ENCODE measurements around the gene ZFHX3. TPM values are rescaled to one million over a fixed set of nuclear protein-coding genes. Genes with fewer than 3 reads are reported as not detected.

ZFHX3 gene
- total and polyA plus RNA-seq, 2 donors (not counting 1 experiment from before 2014, with no cell fraction given), result 4.7 to 7.3 TPM

DNA sequence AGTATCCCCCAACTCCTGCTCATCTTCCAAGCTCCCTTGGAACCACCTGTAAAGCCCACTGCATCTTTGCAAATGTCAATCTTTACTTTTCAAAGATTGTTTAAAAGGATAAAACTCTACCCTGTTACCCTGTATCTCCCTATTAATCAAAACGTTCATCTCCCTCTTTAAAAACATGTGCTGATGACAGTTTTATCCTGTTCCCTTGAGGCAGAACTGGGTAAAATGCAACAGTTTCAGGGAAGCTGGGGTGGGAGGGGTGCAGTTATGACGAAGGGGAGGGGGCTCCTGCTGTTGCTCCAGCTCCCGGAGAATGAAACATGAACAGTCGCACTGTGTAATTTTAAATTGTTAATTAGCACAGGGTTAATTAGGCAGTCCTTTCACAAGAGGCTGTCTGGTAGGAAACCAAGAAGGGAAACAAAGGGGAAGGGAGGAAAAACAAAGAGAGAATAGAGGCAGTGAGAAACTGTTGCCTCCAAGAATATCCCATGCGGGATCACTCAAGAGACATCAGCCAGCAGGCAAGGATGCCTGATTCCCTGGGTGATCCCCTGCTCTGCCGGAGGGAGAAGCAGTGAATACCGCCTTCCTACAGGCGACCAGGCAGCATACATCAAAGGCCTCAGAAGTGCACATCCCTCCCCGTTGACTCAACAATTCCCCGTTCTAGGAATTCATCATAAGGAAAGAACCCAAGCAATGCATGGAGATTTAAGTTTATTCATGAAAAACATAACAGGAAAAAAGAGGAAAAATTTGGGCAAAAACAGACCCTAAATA lies 84.2 kb downstream of the ZFHX3 start:
- H3K27ac ChIP-seq (ENCODE audit: insufficient read depth, low read length), result no peak overlapping the region
- no peaks in the 10 kb centered on the region for H3K27me3 ChIP-seq (ENCODE audit: control insufficient read depth, insufficient read depth, low read length)
- no peak overlapping the region for H3K4me3 ChIP-seq (replicated peaks in 1 of 4; ENCODE audit: control extremely low read depth in 1 of 4, insufficient read depth in 1 of 4, low read depth in 3 of 4, low read length in 4 of 4)
- TF ChIP-seq, protein P1, sequence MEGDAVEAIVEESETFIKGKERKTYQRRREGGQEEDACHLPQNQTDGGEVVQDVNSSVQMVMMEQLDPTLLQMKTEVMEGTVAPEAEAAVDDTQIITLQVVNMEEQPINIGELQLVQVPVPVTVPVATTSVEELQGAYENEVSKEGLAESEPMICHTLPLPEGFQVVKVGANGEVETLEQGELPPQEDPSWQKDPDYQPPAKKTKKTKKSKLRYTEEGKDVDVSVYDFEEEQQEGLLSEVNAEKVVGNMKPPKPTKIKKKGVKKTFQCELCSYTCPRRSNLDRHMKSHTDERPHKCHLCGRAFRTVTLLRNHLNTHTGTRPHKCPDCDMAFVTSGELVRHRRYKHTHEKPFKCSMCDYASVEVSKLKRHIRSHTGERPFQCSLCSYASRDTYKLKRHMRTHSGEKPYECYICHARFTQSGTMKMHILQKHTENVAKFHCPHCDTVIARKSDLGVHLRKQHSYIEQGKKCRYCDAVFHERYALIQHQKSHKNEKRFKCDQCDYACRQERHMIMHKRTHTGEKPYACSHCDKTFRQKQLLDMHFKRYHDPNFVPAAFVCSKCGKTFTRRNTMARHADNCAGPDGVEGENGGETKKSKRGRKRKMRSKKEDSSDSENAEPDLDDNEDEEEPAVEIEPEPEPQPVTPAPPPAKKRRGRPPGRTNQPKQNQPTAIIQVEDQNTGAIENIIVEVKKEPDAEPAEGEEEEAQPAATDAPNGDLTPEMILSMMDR (conservative IDR thresholded peaks at IDR 0.05 in 1 of 2, IDR thresholded peaks at IDR 0.05 in 1 of 2; ENCODE audit: low read depth in 1 of 2, low read length in 2 of 2), result no peak
- no peak for TF ChIP-seq EZH2 (IDR thresholded peaks at IDR 0.05; ENCODE audit: low read length, missing control alignments)
- no peaks in the 10 kb centered on the region for H4K20me1 ChIP-seq (ENCODE audit: control insufficient read depth, extremely low read depth, insufficient read depth, low read length)
- no peak overlapping the region for H2AFZ ChIP-seq (ENCODE audit: low read length)
- H3K4me2 ChIP-seq (ENCODE audit: extremely low read depth, insufficient read depth, low read length), result no peak overlapping the region
- peaks cover 2% of the 10 kb centered on the region for H3K4me1 ChIP-seq (ENCODE audit: control insufficient read depth, extremely low read depth, insufficient read depth, low read length)
- peaks cover 12% of the 10 kb centered on the region for H3K36me3 ChIP-seq (ENCODE audit: control insufficient read depth, insufficient read depth, low read length)
- no peak overlapping the region for H3K9ac ChIP-seq (ENCODE audit: insufficient read depth, low read length)
- H3K9me3 ChIP-seq (ENCODE audit: control insufficient read depth, insufficient read depth, low read depth, low read length), result no peaks in the 10 kb centered on the region
- DNase-seq (ENCODE audit: low read depth in 2 of 2), result peak; percentile 30 to 74
- H3K79me2 ChIP-seq (ENCODE audit: control insufficient read depth, insufficient read depth, low read length), result peaks cover 41% of the 10 kb centered on the region

DNA sequence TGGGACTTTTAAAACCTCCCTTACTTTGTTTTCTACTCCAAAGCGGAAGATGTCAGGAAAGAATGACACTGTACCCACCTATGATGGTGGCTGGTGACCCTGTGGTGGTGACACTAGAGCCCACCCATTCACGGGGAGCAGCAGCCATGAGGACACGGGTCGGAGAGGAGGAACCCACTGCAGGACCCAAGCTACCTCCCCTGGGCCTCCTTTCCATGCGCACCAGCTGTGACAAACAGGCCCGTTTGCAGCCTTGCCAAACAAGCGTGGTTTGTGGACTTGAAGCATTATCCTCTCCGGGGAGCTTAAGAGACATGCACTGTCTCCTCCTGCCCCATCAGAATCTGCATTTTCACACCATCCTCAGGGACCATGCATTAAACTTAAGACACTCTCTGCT lies 85.6 kb downstream of the ZFHX3 start:
- H3K4me3 ChIP-seq (replicated peaks in 1 of 4; ENCODE audit: control extremely low read depth in 1 of 4, insufficient read depth in 1 of 4, low read depth in 3 of 4, low read length in 4 of 4), result no peak overlapping the region
- peaks cover 39% of the 10 kb centered on the region for H3K79me2 ChIP-seq (ENCODE audit: control insufficient read depth, insufficient read depth, low read length)
- H3K36me3 ChIP-seq (ENCODE audit: control insufficient read depth, insufficient read depth, low read length), result peaks cover 20% of the 10 kb centered on the region
- H3K9ac ChIP-seq (ENCODE audit: insufficient read depth, low read length), result no peak overlapping the region
- TF ChIP-seq, protein P1 (conservative IDR thresholded peaks at IDR 0.05 in 1 of 2, IDR thresholded peaks at IDR 0.05 in 1 of 2; ENCODE audit: low read depth in 1 of 2, low read length in 2 of 2), result no peak
- no peak for TF ChIP-seq EZH2 (IDR thresholded peaks at IDR 0.05; ENCODE audit: low read length, missing control alignments)
- H2AFZ ChIP-seq (ENCODE audit: low read length), result no peak overlapping the region
- H3K27me3 ChIP-seq (ENCODE audit: control insufficient read depth, insufficient read depth, low read length), result no peaks in the 10 kb centered on the region
- no peak for DNase-seq (ENCODE audit: low read depth in 2 of 2)
- H3K4me2 ChIP-seq (ENCODE audit: extremely low read depth, insufficient read depth, low read length), result no peak overlapping the region
- peaks cover 2% of the 10 kb centered on the region for H3K4me1 ChIP-seq (ENCODE audit: control insufficient read depth, extremely low read depth, insufficient read depth, low read length)
- no peaks in the 10 kb centered on the region for H3K9me3 ChIP-seq (ENCODE audit: control insufficient read depth, insufficient read depth, low read depth, low read length)
- H4K20me1 ChIP-seq (ENCODE audit: control insufficient read depth, extremely low read depth, insufficient read depth, low read length), result no peaks in the 10 kb centered on the region
- H3K27ac ChIP-seq (ENCODE audit: insufficient read depth, low read length), result no peak overlapping the region

DNA sequence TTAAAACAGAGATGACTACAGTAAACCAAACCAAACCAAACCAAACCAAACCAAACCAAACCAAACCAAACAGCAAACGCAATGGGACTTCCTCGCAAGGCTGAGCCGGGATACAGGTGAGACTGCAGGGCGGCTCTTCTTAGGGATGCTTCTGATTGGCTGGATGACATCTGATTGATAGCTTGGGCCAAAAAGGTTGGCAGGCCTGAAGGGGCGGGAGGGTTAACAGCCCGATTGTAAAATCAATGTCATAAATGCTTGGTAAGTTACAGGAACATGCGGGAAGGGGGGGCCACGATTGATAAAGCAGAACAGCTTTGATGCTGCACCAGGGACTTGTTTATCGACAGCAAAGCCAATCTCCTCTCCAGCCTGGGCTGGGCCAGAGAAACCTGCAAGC lies 86.1 kb downstream of the ZFHX3 start:
- no peak for DNase-seq (ENCODE audit: low read depth in 2 of 2)
- Histone ChIP-seq H3K4me2 (ENCODE audit: extremely low read depth, insufficient read depth, low read length) (no peak overlapping the region), H3K4me1 (ENCODE audit: control insufficient read depth, extremely low read depth, insufficient read depth, low read length) (peaks cover 2% of the 10 kb centered on the region), H3K9ac (ENCODE audit: insufficient read depth, low read length) (no peak overlapping the region), H3K36me3 (ENCODE audit: control insufficient read depth, insufficient read depth, low read length) (peaks cover 22% of the 10 kb centered on the region), H4K20me1 (ENCODE audit: control insufficient read depth, extremely low read depth, insufficient read depth, low read length) (no peaks in the 10 kb centered on the region), H3K4me3 (replicated peaks in 1 of 4; ENCODE audit: control extremely low read depth in 1 of 4, insufficient read depth in 1 of 4, low read depth in 3 of 4, low read length in 4 of 4) (no peak overlapping the region), H3K79me2 (ENCODE audit: control insufficient read depth, insufficient read depth, low read length) (peaks cover 38% of the 10 kb centered on the region), H3K27ac (ENCODE audit: insufficient read depth, low read length) (no peak overlapping the region), H3K27me3 (ENCODE audit: control insufficient read depth, insufficient read depth, low read length) (no peaks in the 10 kb centered on the region), H2AFZ (ENCODE audit: low read length) (no peak overlapping the region), H3K9me3 (ENCODE audit: control insufficient read depth, insufficient read depth, low read depth, low read length) (no peaks in the 10 kb centered on the region)
- no peak for TF ChIP-seq EZH2 (IDR thresholded peaks at IDR 0.05; ENCODE audit: low read length, missing control alignments)
- TF ChIP-seq, protein P1 (conservative IDR thresholded peaks at IDR 0.05 in 1 of 2, IDR thresholded peaks at IDR 0.05 in 1 of 2; ENCODE audit: low read depth in 1 of 2, low read length in 2 of 2), result no peak

Data from fibroblast of lung (primary cell).